ENCODE data around the gene FOLR2.
A peak's percentile ranks its signal among the peaks of the same experiment; 100 is the strongest.
"Not testable (repeated sequence)": the region's sequence is repeated elsewhere in the genome, so short reads cannot be mapped to it uniquely, and the experiment has no call there.

Gene FOLR2

GRCh38 chr11:72206794-72207193 is 9.8 kb upstream of the FOLR2 start:
- not testable (repeated sequence) for DNase-seq (ENCODE audit: low read depth in 2 of 2)

GRCh38 chr11:72208281-72208680 is 8.3 kb upstream of the FOLR2 start:
- DNase-seq (ENCODE audit: low read depth in 2 of 2): no peak

- DNase-seq (ENCODE audit: low read depth in 2 of 2): no peak
Observed at GRCh38 chr11:72209101-72209500, 7.5 kb upstream of the FOLR2 start.

- DNase-seq (ENCODE audit: low read depth in 2 of 2): no peak
Observed at GRCh38 chr11:72217841-72218240, 1.2 kb downstream of the FOLR2 start.

GRCh38 chr11:72218251-72218745 is 1.7 kb downstream of the FOLR2 start:
- no peak for DNase-seq (ENCODE audit: low read depth in 2 of 2)

GRCh38 chr11:72220696-72221363 is 4.2 kb downstream of the FOLR2 start:
- no peak for DNase-seq (ENCODE audit: low read depth in 2 of 2)

GRCh38 chr11:72221386-72222075 is 4.9 kb downstream of the FOLR2 start:
- no peak for DNase-seq (ENCODE audit: low read depth in 2 of 2)

GRCh38 chr11:72222106-72222891 is 5.7 kb downstream of the FOLR2 start:
- no peak for DNase-seq (ENCODE audit: low read depth in 2 of 2)

GRCh38 chr11:72222907-72223614 is 6.5 kb downstream of the FOLR2 start:
- peak; percentile 83 to 86 for DNase-seq (ENCODE audit: low read depth in 2 of 2)

- peak; percentile 42 to 53 for DNase-seq (ENCODE audit: low read depth in 2 of 2)
Observed at GRCh38 chr11:72223615-72224563, 7.3 kb downstream of the FOLR2 start.

GRCh38 chr11:72224564-72225410 is 8.2 kb downstream of the FOLR2 start, which contains the start of gene INPPL1:
Gene INPPL1, plus strand, starts transcription at chr11:72224767. Its CDS starts 218 bp downstream, at chr11:72224985.
- DNase-seq (ENCODE audit: low read depth in 2 of 2): no peak

GRCh38 chr11:72225411-72225951 is 8.9 kb downstream of the FOLR2 start:
- no peak for DNase-seq (ENCODE audit: low read depth in 2 of 2)

GRCh38 chr11:72226701-72227100 is 10.1 kb downstream of the FOLR2 start:
- no peak for DNase-seq (ENCODE audit: low read depth in 2 of 2)

GRCh38 chr11:72227316-72228228 is 11.0 kb downstream of the FOLR2 start:
- DNase-seq (ENCODE audit: low read depth in 2 of 2): no peak

- no peak for DNase-seq (ENCODE audit: low read depth in 2 of 2)
Observed at GRCh38 chr11:72228229-72228843, 11.7 kb downstream of the FOLR2 start.

- DNase-seq (ENCODE audit: low read depth in 2 of 2): no peak
Observed at GRCh38 chr11:72228844-72229231, 12.2 kb downstream of the FOLR2 start.

- DNase-seq (ENCODE audit: low read depth in 2 of 2): no peak
Observed at GRCh38 chr11:72229336-72229924, 12.8 kb downstream of the FOLR2 start.
